H9 (cell line): ENCODE data around the gene MGRN1. TPM values are rescaled to one million over a fixed set of nuclear protein-coding genes. Genes with fewer than 3 reads are reported as not detected.
A peak's percentile ranks its signal among the peaks of the same experiment; 100 is the strongest.

Experiments
- DNase-seq: peaks from one replicate; pipeline ENCODE4 v3.0.0-alpha.2; 2017
- H2AFZ ChIP-seq: one replicate; pipeline ENCODE4 v1.6.1; 2013; ENCODE audit warnings: mild to moderate bottlenecking, low read length, control low read depth, moderate library complexity
- H2AK5ac ChIP-seq: 2 replicates; pipeline ENCODE4 v1.6.1; 2013; ENCODE audit warnings: low read length, control low read depth, mixed read lengths; ENCODE audit not compliant: insufficient read length
- H2BK120ac ChIP-seq: one replicate; pipeline ENCODE4 v1.6.1; 2013; ENCODE audit warnings: low read depth, mild to moderate bottlenecking, low read length, control low read depth, inconsistent platforms; ENCODE audit not compliant: poor library complexity, severe bottlenecking
- H2BK12ac ChIP-seq: 2 replicates; pipeline ENCODE4 v1.6.1; 2013; ENCODE audit warnings: low read length, control low read depth, mixed read lengths, low read depth; ENCODE audit not compliant: insufficient read length
- H2BK15ac ChIP-seq: 2 replicates; pipeline ENCODE4 v1.6.1; 2013; ENCODE audit warnings: low read depth, low read length, control low read depth
- H2BK20ac ChIP-seq: one replicate; pipeline ENCODE4 v1.6.1; 2013; ENCODE audit warnings: low read depth, mild to moderate bottlenecking, low read length, control low read depth, inconsistent platforms; ENCODE audit not compliant: poor library complexity, severe bottlenecking
- H2BK5ac ChIP-seq: 2 replicates; pipeline ENCODE4 v1.6.1; 2013; ENCODE audit warnings: low read length, control low read depth, mixed read lengths; ENCODE audit not compliant: insufficient read length
- H3K14ac ChIP-seq: 2 replicates; pipeline ENCODE4 v1.6.1; 2013; ENCODE audit warnings: low read length, control low read depth; ENCODE audit not compliant: insufficient read depth
- H3K18ac ChIP-seq: 2 replicates; pipeline ENCODE4 v1.6.1; 2013; ENCODE audit warnings: low read depth, mild to moderate bottlenecking, mixed read lengths, low read length, control low read depth; ENCODE audit not compliant: insufficient read length
- H3K23ac ChIP-seq: 2 replicates; pipeline ENCODE4 v1.6.1; 2013; ENCODE audit warnings: low read length, control low read depth, mixed read lengths, low read depth; ENCODE audit not compliant: insufficient read length
- H3K23me2 ChIP-seq: 2 replicates; pipeline ENCODE4 v1.6.1; 2013; ENCODE audit warnings: low read depth, mild to moderate bottlenecking, mixed read lengths, low read length, control low read depth; ENCODE audit not compliant: insufficient read length, poor library complexity, severe bottlenecking
- H3K27ac ChIP-seq: 2 replicates; pipeline ENCODE4 v1.5.1; 2013; ENCODE audit warnings: low read length, control low read depth, mixed read lengths, low read depth; ENCODE audit not compliant: insufficient read length
- H3K27me3 ChIP-seq: 2 replicates; pipeline ENCODE4 v1.6.1; 2013; ENCODE audit warnings: low read length, control low read depth, inconsistent platforms; ENCODE audit not compliant: insufficient read depth
- H3K4ac ChIP-seq: 2 replicates; pipeline ENCODE4 v1.6.1; 2013; ENCODE audit warnings: low read depth, mild to moderate bottlenecking, control low read depth, inconsistent platforms, low read length, moderate library complexity
- H3K4me1 ChIP-seq: 2 replicates; pipeline ENCODE4 v1.6.1; 2013; ENCODE audit warnings: low read length, control low read depth, inconsistent platforms; ENCODE audit not compliant: insufficient read depth
- H3K4me2 ChIP-seq: 2 replicates; pipeline ENCODE4 v1.6.1; 2013; ENCODE audit warnings: low read length, control low read depth, mixed read lengths; ENCODE audit not compliant: insufficient read length, insufficient read depth
- H3K56ac ChIP-seq: 2 replicates; pipeline ENCODE4 v1.6.1; 2013; ENCODE audit warnings: low read depth, mild to moderate bottlenecking, mixed read lengths, low read length, control low read depth; ENCODE audit not compliant: insufficient read length
- H3K79me1 ChIP-seq: 2 replicates; pipeline ENCODE4 v1.6.1; 2013; ENCODE audit warnings: low read depth, mild to moderate bottlenecking, moderate library complexity, low read length, control low read depth, inconsistent platforms; ENCODE audit not compliant: insufficient read depth, poor library complexity, severe bottlenecking
- H3K79me2 ChIP-seq: 2 replicates; pipeline ENCODE4 v1.6.1; 2013; ENCODE audit warnings: low read length, control low read depth, inconsistent platforms; ENCODE audit not compliant: insufficient read depth
- H3K9ac ChIP-seq: 2 replicates; pipeline ENCODE4 v1.6.1; 2013; ENCODE audit warnings: low read length, control low read depth, mixed read lengths; ENCODE audit not compliant: insufficient read length; ENCODE audit errors: extremely low read depth
- H3K9me3 ChIP-seq: one replicate; pipeline ENCODE4 v1.6.1; 2013; ENCODE audit warnings: low read depth, low read length, inconsistent platforms; ENCODE audit not compliant: control insufficient read depth
- H3T11ph ChIP-seq: one replicate; pipeline ENCODE4 v1.6.1; 2013; ENCODE audit warnings: mild to moderate bottlenecking, low read length, control low read depth, inconsistent platforms
- H4K20me1 ChIP-seq: one replicate; pipeline ENCODE4 v1.6.1; 2013; ENCODE audit not compliant: control insufficient read depth, insufficient read length, insufficient read depth
- H4K5ac ChIP-seq: 2 replicates; pipeline ENCODE4 v1.6.1; 2013; ENCODE audit warnings: low read depth, mild to moderate bottlenecking, mixed read lengths, low read length, control low read depth; ENCODE audit not compliant: insufficient read length
- H4K8ac ChIP-seq: replicated peaks from 2 replicates; pipeline ENCODE4 v1.6.1; 2013; ENCODE audit warnings: low read length, control low read depth, mixed read lengths, low read depth; ENCODE audit not compliant: insufficient read length
- H4K91ac ChIP-seq: 2 replicates; pipeline ENCODE4 v1.6.1; 2013; ENCODE audit warnings: low read depth, mild to moderate bottlenecking, moderate library complexity, mixed read lengths, low read length, control low read depth; ENCODE audit not compliant: insufficient read length
- H3K27ac Mint-ChIP-seq, 3 experiments: 2 replicates in 2 of 3; 3 replicates in 1 of 3; pipeline ENCODE4 v1.8.0; 2020 to 2021; ENCODE audit warnings: mixed read lengths in 3 of 3, mild to moderate bottlenecking in 1 of 3, moderate library complexity in 1 of 3
- H3K27me3 Mint-ChIP-seq: 2 replicates; pipeline ENCODE4 v1.8.0; 2021; ENCODE audit warnings: low read depth, mild to moderate bottlenecking, moderate library complexity, mixed read lengths
- H3K36me3 Mint-ChIP-seq, 3 experiments: 2 replicates in 2 of 3; 3 replicates in 1 of 3; pipeline ENCODE4 v1.8.0; 2020 to 2021; ENCODE audit warnings: low read depth in 3 of 3, mixed read lengths in 3 of 3; ENCODE audit not compliant: insufficient read depth in 1 of 3
- H3K4me1 Mint-ChIP-seq, 2 experiments: 2 replicates each; pipeline ENCODE4 v1.8.0; 2020; ENCODE audit warnings: mixed read lengths in 2 of 2
- H3K4me3 Mint-ChIP-seq, 2 experiments: 2 replicates in 1 of 2; 3 replicates in 1 of 2; pipeline ENCODE4 v1.8.0; 2020 to 2021; ENCODE audit warnings: mild to moderate bottlenecking in 2 of 2, mixed read lengths in 2 of 2, moderate library complexity in 1 of 2
- H3K9me3 Mint-ChIP-seq, 2 experiments: 2 replicates in 1 of 2; 3 replicates in 1 of 2; pipeline ENCODE4 v1.8.0; 2020; ENCODE audit warnings: mild to moderate bottlenecking in 2 of 2, mixed read lengths in 2 of 2, moderate library complexity in 1 of 2
- WGBS: extraction: QIAGEN DNeasy Blood & Tissue Kit; methylation state at CpG from one replicate; pipeline ENCODE4 v1.1.7; 2013; ENCODE audit warnings: missing lambda C conversion rate, low lambda C conversion rate, mixed read lengths; ENCODE audit not compliant: insufficient read length; ENCODE audit errors: extremely low coverage; 5-methylcytosine and 5-hydroxymethylcytosine counted together
- total RNA-seq: library from RNA; stranded (reverse); gene quantifications from 2 replicates; pipeline ENCODE4 v1.2.1, GENCODE V29; 2021
- TF ChIP-seq, protein P1 (sequence below): fragments of 200-600 bp; sonication (generic); conservative IDR thresholded peaks from 3 replicates; pipeline ENCODE4 v1.8.0; 2021; ENCODE audit warnings: antibody characterized with exemption, mild to moderate bottlenecking

The MGRN1 gene
- total RNA-seq, 1 experiment from 2014 or later, result 91.6 TPM

DNA sequence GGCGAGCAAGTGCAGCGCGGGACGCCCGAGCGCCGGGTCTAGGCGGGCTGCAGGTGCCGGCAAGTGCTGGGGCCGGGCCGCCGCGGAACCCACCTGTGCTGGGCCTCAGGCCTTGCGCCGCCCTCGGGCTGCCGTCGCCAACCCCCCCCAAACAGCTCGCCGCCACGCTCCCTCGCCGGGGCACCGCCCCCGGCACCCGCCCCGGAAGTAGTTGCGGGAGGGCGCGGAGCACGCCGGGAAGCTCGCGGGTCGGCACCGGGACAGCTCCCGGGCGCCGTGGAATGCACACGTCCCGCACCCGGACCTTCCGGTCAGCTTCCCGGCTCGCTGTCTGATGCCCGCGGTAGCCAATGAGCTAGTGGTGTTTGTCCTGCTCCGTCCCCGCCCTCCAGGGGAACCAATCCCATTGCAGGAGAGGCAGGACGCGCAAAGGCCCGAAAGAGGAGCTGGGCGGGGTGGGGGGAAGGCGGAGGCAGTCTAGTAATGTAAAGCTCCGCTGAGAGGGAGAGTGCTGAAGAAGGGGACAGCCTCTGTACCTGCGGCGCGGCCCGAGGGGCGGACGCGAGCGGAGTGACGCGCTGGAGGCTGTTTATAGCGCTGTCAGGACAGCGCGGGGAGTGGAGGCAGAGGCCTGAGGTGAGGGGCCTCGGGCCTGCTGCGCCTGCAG is 109.6 kb downstream of the MGRN1 start, which contains the start of the genes ANKS3 and DNAAF8:
Gene ANKS3 (minus strand): TSS at position 209 of the 667 bp plus-strand sequence. CDS start 4,122 bp downstream, outside the sequence.
Gene DNAAF8 (plus strand): TSS at position 475 of the 667 bp plus-strand sequence. CDS start 1,978 bp downstream, outside the sequence.
- DNase-seq, result peak; percentile 98
- no CpG with 5 or more reads among the region's 70 CpGs for WGBS

More for the DNA sequence above, 109.6 kb downstream of the MGRN1 start, which contains the start of the genes ANKS3 and DNAAF8:
- Histone ChIP-seq H3K4me1 (no peaks in the 10 kb centered on the region), H3T11ph (no peak within 1 kb of the TSS), H4K5ac (no peak within 1 kb of the TSS), H2BK120ac (no peak within 1 kb of the TSS), H3K23me2 (peaks cover 9% of the 10 kb centered on the region), H2BK5ac (no peak within 1 kb of the TSS), H3K79me2 (peaks cover 4% of the 10 kb centered on the region; the same call in 1 of the 2 replicates), H4K20me1 (no peaks in the 10 kb centered on the region), H3K4me2 (peak within 1 kb of the TSS; percentile 94), H2AK5ac (no peak within 1 kb of the TSS), H4K91ac (no peak within 1 kb of the TSS), H4K8ac (no peak within 1 kb of the TSS), H3K14ac (no peak within 1 kb of the TSS), H3K56ac (no peak within 1 kb of the TSS), H3K9ac (peak within 1 kb of the TSS; percentile 53), H3K18ac (peak within 1 kb of the TSS; percentile 10), H3K9me3 (no peaks in the 10 kb centered on the region), H3K23ac (no peak within 1 kb of the TSS), H2BK12ac (no peak within 1 kb of the TSS), H2BK20ac (no peak within 1 kb of the TSS), H2BK15ac (no peak within 1 kb of the TSS), H3K79me1 (peaks cover 3% of the 10 kb centered on the region), H3K4ac (no peak within 1 kb of the TSS), H3K27ac (no peak within 1 kb of the TSS), H2AFZ (peak within 1 kb of the TSS; percentile 59), H3K27me3 (no peaks in the 10 kb centered on the region)
- Mint-ChIP-seq H3K36me3 (peaks cover 0 to 13% (median 13%) of the 10 kb centered on the region in 3 experiments; a peak in 5 of 7 replicates), H3K9me3 (no peaks in the 10 kb centered on the region; a peak in 1 of 5 replicates), H3K27ac (peak within 1 kb of the TSS; percentile 96 to 97 (median 96)), H3K27me3 (peaks cover 4% of the 10 kb centered on the region), H3K4me1 (peaks cover 8 to 12% of the 10 kb centered on the region in 2 experiments), H3K4me3 (peak within 1 kb of the TSS; percentile 92 to 97)
- TF ChIP-seq, protein P1, sequence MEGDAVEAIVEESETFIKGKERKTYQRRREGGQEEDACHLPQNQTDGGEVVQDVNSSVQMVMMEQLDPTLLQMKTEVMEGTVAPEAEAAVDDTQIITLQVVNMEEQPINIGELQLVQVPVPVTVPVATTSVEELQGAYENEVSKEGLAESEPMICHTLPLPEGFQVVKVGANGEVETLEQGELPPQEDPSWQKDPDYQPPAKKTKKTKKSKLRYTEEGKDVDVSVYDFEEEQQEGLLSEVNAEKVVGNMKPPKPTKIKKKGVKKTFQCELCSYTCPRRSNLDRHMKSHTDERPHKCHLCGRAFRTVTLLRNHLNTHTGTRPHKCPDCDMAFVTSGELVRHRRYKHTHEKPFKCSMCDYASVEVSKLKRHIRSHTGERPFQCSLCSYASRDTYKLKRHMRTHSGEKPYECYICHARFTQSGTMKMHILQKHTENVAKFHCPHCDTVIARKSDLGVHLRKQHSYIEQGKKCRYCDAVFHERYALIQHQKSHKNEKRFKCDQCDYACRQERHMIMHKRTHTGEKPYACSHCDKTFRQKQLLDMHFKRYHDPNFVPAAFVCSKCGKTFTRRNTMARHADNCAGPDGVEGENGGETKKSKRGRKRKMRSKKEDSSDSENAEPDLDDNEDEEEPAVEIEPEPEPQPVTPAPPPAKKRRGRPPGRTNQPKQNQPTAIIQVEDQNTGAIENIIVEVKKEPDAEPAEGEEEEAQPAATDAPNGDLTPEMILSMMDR, result no peak
